HG02938 (cell line): ENCODE results near the gene PLOD3.
"Not testable (repeated sequence)": the region's sequence is repeated elsewhere in the genome, so short reads cannot be mapped to it uniquely, and the experiment has no call there.

Experiments
- ATAC-seq: cut with Tn5 transposase; IDR thresholded peaks from one replicate; pipeline ENCODE4 v1.9.1; 2021; ENCODE audit warnings: mild to moderate bottlenecking, moderate library complexity; ENCODE audit not compliant: unreplicated experiment

PLOD3 gene

GRCh38 chr7:101216001-101216859 is 1.2 kb downstream of the PLOD3 start:
- ATAC-seq, result no peak

GRCh38 chr7:101212014-101212413 is 5.4 kb downstream of the PLOD3 start:
- ATAC-seq, result no peak

- no peak for ATAC-seq
These were observed 5.9 kb downstream of the PLOD3 start for GRCh38 chr7:101211501-101211900.

GRCh38 chr7:101210143-101210542 is 7.2 kb downstream of the PLOD3 start:
- ATAC-seq, result no peak

GRCh38 chr7:101208794-101209193 is 8.6 kb downstream of the PLOD3 start:
- ATAC-seq, result no peak

- ATAC-seq, result no peak
These were observed 9.9 kb downstream of the PLOD3 start for GRCh38 chr7:101207459-101207858.

- no peak for ATAC-seq
These were observed 10.7 kb downstream of the PLOD3 start for GRCh38 chr7:101206665-101207042.

GRCh38 chr7:101205901-101206664 is 11.3 kb downstream of the PLOD3 start:
- ATAC-seq, result no peak

GRCh38 chr7:101203740-101204738 is 13.3 kb downstream of the PLOD3 start:
- ATAC-seq, result not testable (repeated sequence)

- ATAC-seq, result no peak
These were observed 14.8 kb downstream of the PLOD3 start for GRCh38 chr7:101202603-101202918.

- ATAC-seq, result no peak
These were observed 15.4 kb downstream of the PLOD3 start for GRCh38 chr7:101201695-101202602.

- ATAC-seq, result no peak
These were observed 16.4 kb downstream of the PLOD3 start, which contains the start of gene MOGAT3 for GRCh38 chr7:101200862-101201599. TSS of gene MOGAT3 (minus strand) at chr7:101201036. CDS start at chr7:101200854, 182 bp downstream.

GRCh38 chr7:101200504-101200861 is 16.9 kb downstream of the PLOD3 start:
- no peak for ATAC-seq

GRCh38 chr7:101199522-101199921 is 17.9 kb downstream of the PLOD3 start:
- not testable (repeated sequence) for ATAC-seq

- ATAC-seq, result no peak
These were observed 18.9 kb downstream of the PLOD3 start for GRCh38 chr7:101198476-101198875.

GRCh38 chr7:101197991-101198390 is 19.4 kb downstream of the PLOD3 start:
- ATAC-seq, result no peak

- ATAC-seq, result no peak
These were observed 21.5 kb downstream of the PLOD3 start for GRCh38 chr7:101195884-101196283.

- ATAC-seq, result no peak
These were observed 28.3 kb downstream of the PLOD3 start for GRCh38 chr7:101189109-101189508.

- no peak for ATAC-seq
These were observed 30.4 kb downstream of the PLOD3 start for GRCh38 chr7:101186844-101187428.
